ENCODE data around the gene DHDDS.
A peak's percentile ranks its signal among the peaks of the same experiment; 100 is the strongest.

DHDDS gene

GRCh38 chr1:26418865-26419349, 13.2 kb upstream of the DHDDS start:
- DNase-seq = no peak

GRCh38 chr1:26419494-26419893, 12.6 kb upstream of the DHDDS start:
- no peak for DNase-seq

GRCh38 chr1:26429721-26430120, 2.4 kb upstream of the DHDDS start:
- DNase-seq = no peak

- no peak for DNase-seq
Observed at GRCh38 chr1:26432793-26433192, 672 bp downstream of the DHDDS start.

- no peak for DNase-seq
Observed at GRCh38 chr1:26434161-26434752, 2.1 kb downstream of the DHDDS start.

- no peak for DNase-seq
Observed at GRCh38 chr1:26438041-26438440, 5.9 kb downstream of the DHDDS start.

- DNase-seq = no peak
Observed at GRCh38 chr1:26440259-26440658, 8.1 kb downstream of the DHDDS start.

- no peak for DNase-seq
Observed at GRCh38 chr1:26449868-26450267, 17.7 kb downstream of the DHDDS start.

GRCh38 chr1:26450908-26451307, 18.8 kb downstream of the DHDDS start:
- DNase-seq = no peak

GRCh38 chr1:26452459-26453183, 20.5 kb downstream of the DHDDS start:
- DNase-seq = no peak

- DNase-seq = no peak
Observed at GRCh38 chr1:26459148-26459547, 27.0 kb downstream of the DHDDS start.

- no peak for DNase-seq
Observed at GRCh38 chr1:26459573-26460031, 27.5 kb downstream of the DHDDS start.

GRCh38 chr1:26468911-26469310, 36.8 kb downstream of the DHDDS start:
- DNase-seq = no peak

GRCh38 chr1:26469558-26469957, 37.4 kb downstream of the DHDDS start:
- no peak for DNase-seq

- DNase-seq = no peak
Observed at GRCh38 chr1:26470878-26471497, 38.9 kb downstream of the DHDDS start.

GRCh38 chr1:26471498-26472319, 39.6 kb downstream of the DHDDS start:
- DNase-seq = peak; percentile 7 to 12

- DNase-seq = peak; percentile 87 to 89
Observed at GRCh38 chr1:26472320-26472900, 40.3 kb downstream of the DHDDS start, which contains the start of gene HMGN2. Gene HMGN2, plus strand, starts transcription at chr1:26472440. Its CDS starts 173 bp downstream, at chr1:26472613.

- peak; percentile 94 for DNase-seq
Observed at GRCh38 chr1:26472901-26473845, 41.1 kb downstream of the DHDDS start.

- no peak for DNase-seq
Observed at GRCh38 chr1:26474818-26475217, 42.7 kb downstream of the DHDDS start.

GRCh38 chr1:26475989-26476388, 43.9 kb downstream of the DHDDS start:
- DNase-seq = no peak

GRCh38 chr1:26476958-26477357, 44.8 kb downstream of the DHDDS start:
- no peak for DNase-seq

All from activated CD4-positive, alpha-beta T cell treated with anti-CD3 and anti-CD28 coated beads, Interleukin-2, amount 50 U/mL, for 4 hours (primary cell).